Measurements from ENCODE around the gene SYCN.

Gene SYCN

DNA sequence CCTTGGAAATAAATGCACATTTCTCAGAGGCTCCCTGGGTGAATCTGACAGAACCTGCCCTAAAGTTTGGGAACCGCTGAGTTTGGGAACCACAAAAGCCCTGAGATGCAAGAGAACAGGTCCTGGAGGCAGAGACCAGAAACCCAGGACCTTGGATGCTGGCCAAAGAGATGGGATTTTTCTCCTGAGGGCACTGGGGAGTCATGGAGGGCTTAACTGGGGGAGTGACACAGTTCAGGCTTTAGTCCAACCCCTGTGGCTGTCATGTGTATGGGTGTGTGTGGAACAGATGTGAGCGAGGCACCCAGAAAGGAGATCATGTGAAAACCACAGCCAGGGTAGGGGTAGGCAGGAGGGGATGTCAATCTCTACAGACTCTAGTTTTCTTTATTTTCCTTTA lies 11.2 kb downstream of the SYCN start:
- no peak for DNase-seq

- no peak for DNase-seq
Measured at GRCh38 chr19:39190768-39191167, 13.3 kb downstream of the SYCN start.

DNA sequence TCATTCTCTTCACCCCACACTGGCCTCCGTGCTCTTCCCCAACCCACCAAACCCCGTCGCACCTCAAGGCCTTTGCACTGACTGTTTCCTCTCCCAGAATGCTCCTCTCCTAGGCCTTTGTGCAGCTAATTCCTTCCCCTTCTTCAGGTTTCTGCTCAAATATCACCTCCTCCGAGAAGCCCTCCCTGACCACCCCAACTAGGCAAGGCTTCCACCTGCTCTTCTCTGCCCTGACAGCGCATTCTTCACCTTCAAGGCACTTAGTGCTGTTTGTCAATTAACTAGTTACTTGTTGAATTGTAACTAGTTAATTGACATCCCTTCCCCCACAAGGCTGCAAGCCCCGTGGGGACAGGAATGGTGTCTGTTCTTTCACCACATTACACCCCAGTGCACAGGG lies 15.1 kb downstream of the SYCN start:
- DNase-seq: no peak

DNA sequence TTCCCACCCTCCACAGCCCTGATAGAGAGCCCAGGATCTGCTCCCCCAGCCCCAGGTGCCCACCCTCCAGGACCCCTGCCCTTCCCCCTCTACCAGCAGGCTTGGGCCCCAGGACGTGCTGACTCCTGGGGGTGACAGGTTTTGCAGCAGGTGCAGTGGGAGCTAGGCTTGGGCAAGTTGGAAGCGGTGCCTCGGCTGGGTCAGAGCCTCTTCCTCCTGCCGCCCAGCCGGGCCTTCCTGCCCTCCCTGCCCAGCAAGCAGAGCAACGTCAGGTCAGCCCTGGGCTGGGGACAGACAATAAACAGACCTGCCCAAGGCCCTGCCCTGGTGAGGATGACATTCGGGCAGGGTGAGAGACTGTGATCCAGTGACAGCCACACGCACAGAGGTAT lies 16.5 kb downstream of the SYCN start:
- DNase-seq: no peak

- DNase-seq: no peak
Measured at GRCh38 chr19:39186391-39186790, 17.7 kb downstream of the SYCN start.

GRCh38 chr19:39183104-39183503 lies 21.0 kb downstream of the SYCN start:
- DNase-seq: no peak

- no peak for DNase-seq
Measured at GRCh38 chr19:39182174-39182505, 21.9 kb downstream of the SYCN start.

DNA sequence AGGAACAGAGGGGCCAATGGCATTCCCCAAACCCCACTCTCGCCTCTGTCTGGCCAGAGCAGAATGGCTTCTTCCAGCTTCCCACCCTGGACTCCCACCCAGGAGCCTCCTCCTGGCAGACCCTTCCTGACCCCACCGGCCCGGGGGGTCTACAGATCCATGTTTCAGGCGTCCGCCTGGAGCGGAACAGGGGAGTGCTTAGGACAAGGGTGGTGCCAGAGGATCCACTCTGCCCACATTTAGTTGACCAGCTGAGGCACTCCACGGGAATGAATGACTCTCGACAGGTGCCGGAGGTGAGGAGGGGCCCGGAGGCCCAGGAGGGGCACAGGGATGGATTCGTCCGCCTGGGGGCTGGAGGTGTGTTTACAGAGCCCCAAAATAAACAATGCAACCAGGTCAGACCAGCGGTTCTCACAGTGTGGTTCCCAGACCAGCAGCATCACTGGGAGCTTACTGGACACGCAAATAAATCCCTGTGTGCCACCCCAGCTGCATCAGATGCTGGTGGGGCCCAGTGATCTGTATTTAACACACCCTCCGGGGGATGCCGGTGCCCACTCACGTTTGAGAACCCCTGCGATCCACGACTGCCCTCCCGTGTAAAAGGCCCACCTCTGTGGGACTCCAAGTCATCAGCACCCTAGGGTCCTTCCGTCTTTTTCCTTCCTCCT lies 22.4 kb downstream of the SYCN start:
- no peak for DNase-seq

- DNase-seq: no peak
Measured at GRCh38 chr19:39180749-39181148, 23.3 kb downstream of the SYCN start.

DNA sequence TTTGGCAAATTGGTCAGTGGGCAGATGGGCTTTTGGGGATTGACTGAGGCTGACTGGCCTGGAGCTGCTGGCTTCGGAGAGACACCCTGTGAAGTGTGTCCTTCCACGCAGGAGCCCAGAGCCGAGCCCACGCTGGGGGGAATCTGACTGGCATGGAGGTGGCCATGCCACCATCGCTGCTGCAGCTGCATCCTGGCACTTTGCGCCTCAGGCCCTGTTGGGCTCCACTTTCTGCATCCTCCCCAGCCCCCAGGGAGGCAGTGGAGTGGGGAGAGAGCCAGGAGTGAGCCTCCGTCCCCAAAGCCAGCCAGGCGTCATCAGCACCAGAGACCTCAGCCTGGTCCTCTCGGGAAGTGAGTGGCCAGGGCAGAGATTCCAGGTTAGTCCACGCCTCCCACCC lies 24.3 kb downstream of the SYCN start:
- DNase-seq: no peak

- no peak for DNase-seq
Measured at GRCh38 chr19:39178296-39179006, 25.6 kb downstream of the SYCN start.

DNA sequence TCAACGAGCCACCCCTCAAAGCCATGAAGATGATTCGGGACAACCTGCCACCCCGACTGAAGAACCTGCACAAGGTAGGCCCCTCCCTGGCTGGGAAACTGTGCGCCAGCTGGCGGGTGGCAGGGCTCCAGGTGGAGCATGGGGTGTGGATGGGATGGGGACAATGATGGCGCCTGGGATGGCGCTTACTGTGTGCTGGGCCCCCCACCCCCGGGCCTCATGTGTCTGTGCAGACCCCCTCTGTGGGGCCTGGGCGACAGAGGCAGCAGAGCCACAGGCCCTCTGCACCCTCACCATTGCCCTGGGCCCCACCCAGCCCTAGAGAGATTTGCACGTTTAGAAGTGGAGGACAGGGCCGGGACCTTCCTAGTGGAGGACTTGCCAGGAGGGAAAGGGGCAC lies 26.3 kb downstream of the SYCN start:
- no peak for DNase-seq

GRCh38 chr19:39177110-39177699 lies 26.9 kb downstream of the SYCN start:
- no peak for DNase-seq

DNA sequence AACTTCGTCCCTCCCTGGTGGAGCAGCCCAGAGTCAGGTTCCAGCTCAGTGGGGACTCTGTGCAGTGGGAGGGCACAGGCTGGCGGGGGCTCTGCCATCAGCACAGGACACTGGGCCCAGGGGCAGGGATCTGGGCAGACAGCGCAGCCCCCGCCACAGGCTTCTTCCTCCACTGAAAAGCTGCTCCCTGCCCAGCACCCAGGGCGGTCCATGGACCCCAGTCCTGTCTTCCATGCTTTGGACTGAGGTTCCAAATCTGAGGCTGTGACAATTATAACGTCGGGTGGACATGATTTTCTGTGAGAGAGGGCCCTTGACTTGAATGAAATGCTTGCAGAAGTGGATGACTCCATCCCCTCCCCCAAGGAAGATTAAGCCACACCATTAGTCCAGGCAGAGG lies 28.5 kb downstream of the SYCN start:
- no peak for DNase-seq

GRCh38 chr19:39174558-39175544 lies 29.2 kb downstream of the SYCN start:
- DNase-seq: no peak

GRCh38 chr19:39174142-39174541 lies 29.9 kb downstream of the SYCN start:
- DNase-seq: no peak

DNA sequence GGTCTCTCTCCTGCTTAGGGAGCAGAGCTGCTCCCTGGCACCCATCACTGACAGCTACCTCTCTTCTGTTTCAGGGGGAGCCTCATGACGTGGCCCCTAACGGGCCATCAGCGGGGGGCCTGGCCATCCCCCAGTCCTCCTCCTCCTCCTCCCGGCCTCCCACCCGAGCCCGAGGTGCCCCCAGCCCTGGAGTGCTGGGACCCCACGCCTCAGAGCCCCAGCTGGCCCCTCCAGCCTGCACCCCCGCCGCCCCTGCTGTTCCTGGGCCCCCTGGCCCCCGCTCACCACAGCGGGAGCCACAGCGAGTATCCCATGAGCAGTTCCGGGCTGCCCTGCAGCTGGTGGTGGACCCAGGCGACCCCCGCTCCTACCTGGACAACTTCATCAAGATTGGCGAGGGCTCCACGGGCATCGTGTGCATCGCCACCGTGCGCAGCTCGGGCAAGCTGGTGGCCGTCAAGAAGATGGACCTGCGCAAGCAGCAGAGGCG lies 30.5 kb downstream of the SYCN start:
- DNase-seq: no peak

DNA sequence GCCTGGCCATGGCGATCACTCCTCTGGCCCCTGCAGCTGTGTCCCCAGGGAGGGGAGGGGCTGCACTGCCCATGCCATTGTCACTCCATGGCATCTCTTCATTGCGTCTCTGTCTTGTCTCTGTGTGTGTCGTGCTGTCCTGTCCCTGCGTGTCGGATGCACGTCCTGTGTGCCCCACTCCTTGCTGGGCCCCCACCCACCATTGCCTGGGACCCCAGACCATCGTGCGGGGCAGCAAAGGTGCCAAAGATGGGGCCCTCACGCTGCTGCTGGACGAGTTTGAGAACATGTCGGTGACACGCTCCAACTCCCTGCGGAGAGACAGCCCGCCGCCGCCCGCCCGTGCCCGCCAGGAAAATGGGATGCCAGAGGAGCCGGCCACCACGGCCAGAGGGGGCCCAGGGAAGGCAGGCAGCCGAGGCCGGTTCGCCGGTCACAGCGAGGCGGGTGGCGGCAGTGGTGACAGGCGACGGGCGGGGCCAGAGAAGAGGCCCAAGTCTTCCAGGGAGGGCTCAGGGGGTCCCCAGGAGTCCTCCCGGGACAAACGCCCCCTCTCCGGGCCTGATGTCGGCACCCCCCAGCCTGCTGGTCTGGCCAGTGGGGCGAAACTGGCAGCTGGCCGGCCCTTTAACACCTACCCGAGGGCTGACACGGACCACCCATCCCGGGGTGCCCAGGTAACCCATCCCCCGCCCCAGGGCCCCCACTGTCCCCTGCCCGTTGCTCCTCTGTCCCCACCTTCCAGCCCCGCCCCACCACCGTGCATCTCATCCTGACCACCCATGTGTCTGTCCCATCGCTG lies 31.2 kb downstream of the SYCN start:
- no peak for DNase-seq

DNA sequence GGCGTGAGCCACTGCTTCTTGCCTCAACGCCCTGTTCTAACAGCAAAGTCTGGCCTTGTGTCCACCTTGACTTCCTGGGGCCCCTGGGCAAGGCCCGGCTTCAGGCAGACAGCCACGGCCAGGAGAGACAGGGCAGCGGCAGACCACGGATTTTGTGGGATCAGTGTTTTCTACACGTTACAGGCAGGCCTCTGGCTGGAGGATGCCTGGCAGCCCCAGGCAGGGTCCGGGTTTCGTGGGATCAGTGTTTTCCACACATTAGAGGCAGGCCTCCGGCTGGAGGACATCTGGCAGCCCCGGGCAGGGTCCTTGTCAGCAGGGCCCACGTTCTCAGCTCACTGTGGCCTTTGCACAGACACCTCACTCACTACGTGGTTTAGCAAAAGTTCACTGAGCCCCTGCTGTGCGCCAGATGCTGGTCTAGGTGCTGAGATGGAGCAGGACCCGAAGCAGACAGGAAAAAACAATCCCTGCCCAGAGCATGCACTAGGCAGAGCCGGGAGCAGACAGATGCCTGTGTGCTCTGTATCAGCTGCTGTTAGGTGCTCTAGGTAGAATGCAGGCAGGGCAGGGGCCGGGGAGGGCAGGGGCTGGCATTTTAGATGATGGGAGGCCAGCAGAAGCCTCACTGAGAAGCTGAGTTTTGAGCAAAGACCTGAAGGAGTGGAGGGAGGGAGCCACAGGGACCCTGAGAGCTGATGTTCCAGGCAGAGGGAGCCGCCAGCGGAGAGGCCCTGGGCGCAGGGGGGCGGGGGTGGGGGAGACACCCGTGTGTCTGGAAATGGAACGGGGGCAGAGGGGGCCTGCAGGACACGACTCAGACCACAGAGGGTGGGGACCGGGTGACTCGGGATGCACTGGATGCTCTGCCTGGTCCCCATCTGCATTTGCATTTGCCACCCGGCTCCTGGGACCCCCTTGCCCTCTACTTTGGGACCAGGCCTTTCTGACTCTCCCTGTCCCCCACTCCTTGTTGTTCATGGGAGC lies 32.3 kb downstream of the SYCN start:
- no peak for DNase-seq

DNA sequence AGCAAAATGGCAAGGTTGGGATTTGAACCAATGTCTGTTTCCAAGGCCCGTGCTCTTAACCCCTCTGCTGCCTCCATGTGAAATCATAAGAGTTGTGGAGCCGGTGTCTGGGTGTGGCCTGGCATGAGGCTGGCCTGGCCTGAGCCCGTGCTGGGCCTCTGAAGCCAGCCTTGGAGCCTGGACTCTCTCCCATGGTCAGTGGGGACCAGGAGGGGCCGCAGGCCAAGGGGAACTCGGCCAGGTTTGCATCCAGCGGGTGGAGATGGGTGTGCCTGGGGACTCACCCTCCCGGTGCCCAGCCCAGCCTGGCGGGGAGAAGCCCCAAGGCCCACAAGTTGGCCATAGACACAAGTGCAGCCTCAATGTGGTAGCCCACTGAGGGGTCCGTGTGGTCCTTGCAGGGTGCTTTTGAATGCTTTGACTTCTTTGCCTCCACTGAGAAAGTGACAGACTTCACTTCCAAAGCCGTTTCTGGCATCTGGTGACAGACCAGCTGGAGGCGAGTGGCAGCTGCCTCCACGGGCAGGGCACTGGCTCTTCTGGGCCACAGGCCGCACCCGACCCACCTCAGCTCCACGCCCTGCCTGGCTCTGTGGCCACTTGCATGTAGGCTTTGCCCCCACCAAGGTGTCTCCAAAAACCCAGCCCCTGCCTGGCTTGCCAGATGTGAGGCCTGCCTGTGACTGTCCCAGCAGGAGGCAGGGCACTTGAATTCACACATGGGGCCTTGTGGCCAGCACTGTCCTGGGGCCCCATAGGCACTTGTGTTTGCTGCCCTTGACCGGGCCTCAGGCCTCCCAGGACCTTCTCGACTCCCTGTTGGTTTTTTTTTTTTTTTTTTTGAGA lies 33.5 kb downstream of the SYCN start:
- no peak for DNase-seq
